HL-60 (cell line): ENCODE results near the gene ATL1.

Experiments
- GABPA ChIP-seq: IDR thresholded peaks from 2 replicates; pipeline ENCODE4 v1.6.1; 2012; ENCODE audit warnings: low read depth
- POLR2AphosphoS5 ChIP-seq: IDR thresholded peaks from 2 replicates; pipeline ENCODE4 v1.6.1; 2012; ENCODE audit warnings: low read depth
- TF ChIP-seq, protein P1 (sequence below): IDR thresholded peaks from one replicate; pipeline ENCODE4 v1.5.1; 2011; ENCODE audit warnings: low read length, control low read depth, inconsistent platforms; ENCODE audit not compliant: insufficient read depth
- TF ChIP-seq, protein P2 (sequence below): IDR thresholded peaks from 2 replicates; pipeline ENCODE4 v1.6.1; 2012; ENCODE audit warnings: low read depth; ENCODE audit not compliant: insufficient replicate concordance

DNA sequence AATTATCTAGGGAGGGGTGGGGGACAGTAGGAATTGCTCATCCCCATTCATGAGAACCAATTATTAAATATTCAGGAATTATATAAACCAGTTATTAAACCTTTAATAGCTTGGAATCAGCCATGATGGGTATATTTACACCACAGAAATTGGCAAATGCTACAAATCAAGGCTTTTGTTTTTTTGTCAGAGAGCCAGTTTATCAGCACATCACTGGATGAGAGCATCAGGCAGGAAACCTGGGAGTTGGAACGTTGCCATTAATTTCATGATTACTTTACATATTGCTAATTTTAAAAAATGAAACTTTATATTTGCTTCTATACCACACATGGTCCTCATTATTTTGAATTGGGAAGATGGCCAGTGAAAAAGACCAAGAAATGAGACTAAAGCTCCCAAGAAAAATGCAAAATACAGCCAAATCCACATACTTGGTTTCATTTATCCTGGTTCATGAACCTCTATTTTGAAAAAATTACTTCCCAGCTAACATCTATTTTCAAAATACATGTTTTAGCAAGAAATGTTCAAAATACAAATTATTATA lies 48.4 kb downstream of the ATL1 start:
- TF ChIP-seq, protein P1, sequence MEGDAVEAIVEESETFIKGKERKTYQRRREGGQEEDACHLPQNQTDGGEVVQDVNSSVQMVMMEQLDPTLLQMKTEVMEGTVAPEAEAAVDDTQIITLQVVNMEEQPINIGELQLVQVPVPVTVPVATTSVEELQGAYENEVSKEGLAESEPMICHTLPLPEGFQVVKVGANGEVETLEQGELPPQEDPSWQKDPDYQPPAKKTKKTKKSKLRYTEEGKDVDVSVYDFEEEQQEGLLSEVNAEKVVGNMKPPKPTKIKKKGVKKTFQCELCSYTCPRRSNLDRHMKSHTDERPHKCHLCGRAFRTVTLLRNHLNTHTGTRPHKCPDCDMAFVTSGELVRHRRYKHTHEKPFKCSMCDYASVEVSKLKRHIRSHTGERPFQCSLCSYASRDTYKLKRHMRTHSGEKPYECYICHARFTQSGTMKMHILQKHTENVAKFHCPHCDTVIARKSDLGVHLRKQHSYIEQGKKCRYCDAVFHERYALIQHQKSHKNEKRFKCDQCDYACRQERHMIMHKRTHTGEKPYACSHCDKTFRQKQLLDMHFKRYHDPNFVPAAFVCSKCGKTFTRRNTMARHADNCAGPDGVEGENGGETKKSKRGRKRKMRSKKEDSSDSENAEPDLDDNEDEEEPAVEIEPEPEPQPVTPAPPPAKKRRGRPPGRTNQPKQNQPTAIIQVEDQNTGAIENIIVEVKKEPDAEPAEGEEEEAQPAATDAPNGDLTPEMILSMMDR = no peak
- TF ChIP-seq POLR2AphosphoS5 (no peak), GABPA (no peak)
- TF ChIP-seq, protein P2, sequence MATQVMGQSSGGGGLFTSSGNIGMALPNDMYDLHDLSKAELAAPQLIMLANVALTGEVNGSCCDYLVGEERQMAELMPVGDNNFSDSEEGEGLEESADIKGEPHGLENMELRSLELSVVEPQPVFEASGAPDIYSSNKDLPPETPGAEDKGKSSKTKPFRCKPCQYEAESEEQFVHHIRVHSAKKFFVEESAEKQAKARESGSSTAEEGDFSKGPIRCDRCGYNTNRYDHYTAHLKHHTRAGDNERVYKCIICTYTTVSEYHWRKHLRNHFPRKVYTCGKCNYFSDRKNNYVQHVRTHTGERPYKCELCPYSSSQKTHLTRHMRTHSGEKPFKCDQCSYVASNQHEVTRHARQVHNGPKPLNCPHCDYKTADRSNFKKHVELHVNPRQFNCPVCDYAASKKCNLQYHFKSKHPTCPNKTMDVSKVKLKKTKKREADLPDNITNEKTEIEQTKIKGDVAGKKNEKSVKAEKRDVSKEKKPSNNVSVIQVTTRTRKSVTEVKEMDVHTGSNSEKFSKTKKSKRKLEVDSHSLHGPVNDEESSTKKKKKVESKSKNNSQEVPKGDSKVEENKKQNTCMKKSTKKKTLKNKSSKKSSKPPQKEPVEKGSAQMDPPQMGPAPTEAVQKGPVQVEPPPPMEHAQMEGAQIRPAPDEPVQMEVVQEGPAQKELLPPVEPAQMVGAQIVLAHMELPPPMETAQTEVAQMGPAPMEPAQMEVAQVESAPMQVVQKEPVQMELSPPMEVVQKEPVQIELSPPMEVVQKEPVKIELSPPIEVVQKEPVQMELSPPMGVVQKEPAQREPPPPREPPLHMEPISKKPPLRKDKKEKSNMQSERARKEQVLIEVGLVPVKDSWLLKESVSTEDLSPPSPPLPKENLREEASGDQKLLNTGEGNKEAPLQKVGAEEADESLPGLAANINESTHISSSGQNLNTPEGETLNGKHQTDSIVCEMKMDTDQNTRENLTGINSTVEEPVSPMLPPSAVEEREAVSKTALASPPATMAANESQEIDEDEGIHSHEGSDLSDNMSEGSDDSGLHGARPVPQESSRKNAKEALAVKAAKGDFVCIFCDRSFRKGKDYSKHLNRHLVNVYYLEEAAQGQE = no peak
